GM12872 (cell line): ENCODE data around the gene AHCY.

Experiments
- TF ChIP-seq, protein P1 (sequence below): IDR thresholded peaks from 3 replicates; pipeline ENCODE4 v1.5.1; 2011; ENCODE audit warnings: low read depth, mild to moderate bottlenecking, low read length, moderate library complexity; ENCODE audit not compliant: insufficient read depth

AHCY gene

DNA sequence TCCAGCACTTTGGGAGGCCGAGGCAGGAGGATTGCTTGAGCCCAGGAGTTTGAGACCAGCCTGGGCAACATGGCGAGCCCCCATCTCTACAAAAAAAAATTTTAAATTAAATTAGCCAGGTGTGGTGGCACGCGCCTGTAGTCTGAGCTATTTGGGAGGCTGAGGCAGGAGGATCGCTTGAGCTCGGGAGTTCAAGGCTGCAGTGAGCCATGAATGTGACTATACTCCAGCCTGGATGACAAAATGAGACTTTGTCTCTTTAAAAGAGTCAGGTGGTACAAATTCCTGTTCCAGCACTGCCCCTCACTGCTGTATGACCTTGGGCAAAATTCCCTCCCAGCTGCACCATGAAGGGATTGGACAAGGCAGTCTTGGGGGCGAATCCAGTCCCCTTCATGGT is 28.5 kb downstream of the AHCY start:
- TF ChIP-seq, protein P1, sequence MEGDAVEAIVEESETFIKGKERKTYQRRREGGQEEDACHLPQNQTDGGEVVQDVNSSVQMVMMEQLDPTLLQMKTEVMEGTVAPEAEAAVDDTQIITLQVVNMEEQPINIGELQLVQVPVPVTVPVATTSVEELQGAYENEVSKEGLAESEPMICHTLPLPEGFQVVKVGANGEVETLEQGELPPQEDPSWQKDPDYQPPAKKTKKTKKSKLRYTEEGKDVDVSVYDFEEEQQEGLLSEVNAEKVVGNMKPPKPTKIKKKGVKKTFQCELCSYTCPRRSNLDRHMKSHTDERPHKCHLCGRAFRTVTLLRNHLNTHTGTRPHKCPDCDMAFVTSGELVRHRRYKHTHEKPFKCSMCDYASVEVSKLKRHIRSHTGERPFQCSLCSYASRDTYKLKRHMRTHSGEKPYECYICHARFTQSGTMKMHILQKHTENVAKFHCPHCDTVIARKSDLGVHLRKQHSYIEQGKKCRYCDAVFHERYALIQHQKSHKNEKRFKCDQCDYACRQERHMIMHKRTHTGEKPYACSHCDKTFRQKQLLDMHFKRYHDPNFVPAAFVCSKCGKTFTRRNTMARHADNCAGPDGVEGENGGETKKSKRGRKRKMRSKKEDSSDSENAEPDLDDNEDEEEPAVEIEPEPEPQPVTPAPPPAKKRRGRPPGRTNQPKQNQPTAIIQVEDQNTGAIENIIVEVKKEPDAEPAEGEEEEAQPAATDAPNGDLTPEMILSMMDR = no peak

DNA sequence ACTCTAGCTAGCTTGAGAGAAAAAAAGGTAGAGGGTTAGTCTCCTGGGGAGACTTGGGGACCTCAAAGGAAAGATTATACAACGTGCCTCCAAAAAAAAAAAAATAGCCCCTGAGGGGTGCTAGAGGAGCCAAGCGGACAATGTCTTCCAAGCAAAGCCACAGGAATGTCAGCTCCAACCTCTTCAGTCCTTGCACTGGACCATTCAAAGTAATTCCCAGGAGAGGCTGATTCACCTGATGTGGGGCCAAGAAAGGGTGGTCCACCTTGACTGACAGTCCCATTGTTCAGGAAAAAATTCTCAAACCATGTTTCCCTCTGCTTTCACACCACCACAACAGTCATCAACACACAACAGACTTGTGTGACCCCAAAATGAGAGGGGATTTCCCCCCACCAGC is 31.2 kb downstream of the AHCY start:
- TF ChIP-seq, protein P1 = no peak

DNA sequence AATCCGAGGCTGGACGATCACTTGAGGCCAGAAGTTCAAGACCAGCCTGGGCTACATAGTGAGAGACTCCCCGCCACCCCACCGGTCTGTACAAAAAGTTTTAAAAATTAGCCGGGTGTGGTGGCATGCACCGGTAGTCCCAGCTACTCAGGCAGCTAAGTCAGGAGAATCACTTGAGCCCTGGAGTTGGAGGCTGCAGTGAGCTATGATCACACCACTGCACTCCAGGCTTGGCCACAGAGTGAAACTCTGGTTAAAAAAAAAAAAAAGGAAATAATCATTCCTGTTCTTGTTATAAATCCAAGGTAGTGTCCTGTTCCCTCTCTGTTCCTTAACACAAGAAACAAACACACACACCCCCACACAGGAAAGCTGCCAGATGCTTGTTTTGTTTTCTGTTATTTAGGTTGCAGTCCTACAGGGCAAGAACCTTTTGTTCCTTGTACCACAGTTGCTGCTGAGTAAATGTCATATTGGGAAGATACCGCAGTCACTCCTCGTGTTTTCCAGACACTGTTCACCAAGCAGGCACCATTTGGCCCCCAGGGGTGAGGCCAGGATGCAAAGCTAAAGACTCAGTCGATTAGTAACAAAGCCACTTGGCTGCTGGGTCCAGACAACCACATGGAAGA is 33.0 kb downstream of the AHCY start:
- TF ChIP-seq, protein P1 = no peak

DNA sequence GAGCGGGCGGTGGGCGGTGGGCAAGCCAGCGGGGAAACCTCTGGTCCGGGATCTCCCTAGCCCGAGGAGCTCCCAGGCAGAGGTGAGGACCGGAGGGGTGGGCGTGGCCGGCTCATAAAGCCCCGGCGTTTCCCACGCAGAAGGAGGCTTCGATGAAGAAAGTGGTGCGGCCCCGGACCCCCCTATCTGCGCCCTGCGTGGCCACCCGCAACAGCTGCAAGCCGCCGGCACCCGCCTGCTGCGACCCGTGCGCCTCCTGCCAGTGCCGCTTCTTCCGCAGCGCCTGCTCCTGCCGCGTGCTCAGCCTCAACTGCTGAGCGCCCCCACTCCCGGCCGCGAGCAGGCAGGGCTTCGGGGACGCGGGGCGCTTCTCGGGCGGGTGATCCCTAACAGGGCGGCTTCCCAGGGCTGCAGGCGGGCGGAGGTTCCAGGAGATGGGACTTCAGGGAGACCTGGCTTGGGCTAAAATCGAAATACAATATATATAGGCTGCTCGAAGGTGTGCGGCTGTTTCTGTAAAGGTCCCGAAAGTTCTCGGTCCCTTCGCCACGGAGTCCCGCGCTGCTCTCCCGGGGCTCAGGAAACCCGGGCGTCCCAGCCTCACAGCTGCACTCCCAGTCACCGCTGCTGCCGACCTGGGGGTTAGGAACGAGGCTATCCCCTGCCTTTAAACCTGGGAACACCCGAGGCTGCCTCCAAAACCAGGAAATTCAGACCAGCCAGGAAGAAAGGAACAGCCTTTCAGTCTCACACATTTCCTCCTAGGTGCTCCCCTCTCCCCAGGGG is 34.1 kb downstream of the AHCY start:
- TF ChIP-seq, protein P1 = no peak

DNA sequence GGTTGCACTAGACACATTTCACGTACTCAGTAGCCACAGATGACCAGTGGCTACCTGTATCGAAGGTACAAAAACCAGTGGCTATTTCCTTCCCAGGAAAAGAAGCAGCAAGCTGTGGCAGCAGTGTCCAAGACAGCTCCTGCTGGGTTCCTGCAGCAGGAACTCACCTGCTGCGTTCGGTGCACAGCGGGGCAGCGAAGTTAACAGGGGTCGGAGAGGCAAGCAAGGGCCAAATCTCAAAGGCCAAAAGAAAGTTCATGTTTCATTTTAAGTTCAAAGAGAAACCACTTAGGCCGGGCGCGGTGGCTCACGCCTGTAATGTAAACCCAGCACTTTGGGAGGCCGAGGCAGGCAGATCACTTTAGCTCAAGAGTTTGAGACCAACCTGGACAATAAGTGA is 35.0 kb downstream of the AHCY start:
- TF ChIP-seq, protein P1 = no peak

DNA sequence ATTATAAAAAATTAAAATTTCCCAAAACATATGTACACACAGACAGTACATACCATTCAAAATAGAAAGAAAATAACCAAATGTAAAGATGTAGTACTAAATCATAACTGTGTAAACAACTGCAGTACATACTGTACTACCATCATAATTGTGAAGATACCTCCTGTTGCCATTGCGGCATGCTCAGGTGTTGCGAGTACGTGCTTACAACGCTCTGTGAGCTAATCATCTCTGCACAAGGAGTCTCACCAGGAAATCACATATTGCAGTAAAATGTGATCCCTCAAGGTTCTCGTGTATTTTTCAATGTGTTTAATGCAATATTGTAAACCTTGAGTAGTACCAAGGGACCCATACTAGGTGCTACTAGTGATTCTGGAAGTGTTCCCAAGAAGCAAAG is 39.0 kb downstream of the AHCY start:
- TF ChIP-seq, protein P1 = no peak

DNA sequence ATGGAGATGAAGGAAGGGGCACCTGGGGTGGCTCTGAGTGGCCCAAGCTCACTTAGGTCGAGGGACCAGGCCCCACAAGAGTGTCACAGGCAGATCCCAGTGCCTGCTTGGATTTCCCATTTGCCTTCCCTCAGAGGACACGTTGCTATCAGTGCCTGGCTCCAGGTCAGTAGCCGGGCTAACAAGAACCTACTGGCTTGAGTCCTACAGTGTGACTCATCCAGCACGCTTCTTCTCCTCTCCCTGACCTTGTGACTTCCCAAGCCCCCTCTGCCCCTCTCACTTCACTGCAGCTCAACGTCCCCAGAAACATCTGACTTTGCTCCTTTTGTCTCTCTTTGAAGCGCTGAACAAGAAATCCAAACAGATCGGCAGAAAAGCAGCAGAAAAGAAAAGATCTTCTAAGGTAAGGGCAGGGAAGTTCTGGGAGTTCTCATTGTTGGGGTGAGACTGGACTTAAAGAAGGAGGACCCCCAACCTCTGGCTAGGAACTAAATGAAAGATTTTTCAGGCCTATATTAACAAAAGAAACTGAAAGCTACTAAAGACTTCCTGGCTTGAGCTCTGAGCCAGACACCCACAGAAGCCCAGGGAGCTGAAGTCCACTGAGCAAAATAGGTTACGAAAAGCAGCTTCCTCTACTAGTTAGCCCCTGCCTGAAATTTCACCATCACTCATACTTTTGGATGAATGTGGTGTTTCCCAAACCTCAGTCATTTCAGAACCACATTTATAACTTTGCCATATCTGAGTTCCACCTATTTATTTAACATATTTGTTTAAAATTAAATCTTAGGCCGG is 40.5 kb downstream of the AHCY start:
- TF ChIP-seq, protein P1 = no peak
